ENCODE data around the gene ATP10B. TPM values are rescaled to one million over a fixed set of nuclear protein-coding genes. Genes with fewer than 3 reads are reported as not detected.

The ATP10B gene
- polyA plus RNA-seq, 3 donors, result not detected

DNA sequence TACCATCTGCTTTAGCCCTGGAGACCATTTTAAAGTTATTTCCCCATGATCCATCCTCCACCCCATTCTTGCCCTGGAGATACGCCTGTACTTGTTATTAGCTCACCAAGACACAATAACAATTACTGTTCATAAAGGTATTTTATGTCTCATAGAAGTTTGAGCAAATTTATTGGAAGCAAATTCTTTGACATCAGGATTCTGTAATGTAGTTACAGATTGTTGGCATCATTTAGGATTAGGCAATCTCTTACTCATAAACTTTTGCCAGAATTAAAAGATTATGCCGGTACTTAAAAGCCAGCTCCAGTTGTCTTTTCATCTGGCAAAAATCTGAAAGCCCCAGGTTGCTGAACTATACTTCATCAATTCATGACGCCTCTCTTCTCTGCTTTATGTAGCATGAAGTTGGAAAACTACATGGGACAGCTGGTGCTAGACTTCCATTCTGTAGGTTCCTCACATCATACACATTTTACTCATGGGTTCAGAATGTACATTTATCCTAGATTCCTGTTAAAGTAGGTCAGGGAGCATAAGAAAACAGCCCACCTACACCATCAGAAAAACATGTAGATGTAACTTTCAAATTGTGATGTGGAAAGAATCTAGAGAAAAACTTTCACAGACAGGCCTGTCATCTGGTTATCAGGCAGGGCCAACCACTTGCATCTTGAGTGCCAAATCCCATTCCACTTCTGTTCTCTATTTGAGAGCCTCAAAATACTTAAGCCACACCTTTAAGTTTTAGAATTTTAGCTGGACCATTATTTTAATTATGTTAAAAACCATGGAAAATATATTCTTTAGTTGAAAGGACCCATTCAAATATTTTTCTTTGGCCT lies 14.0 kb downstream of the ATP10B start:
- Histone ChIP-seq H2AFZ (ENCODE audit: insufficient read depth, low read depth, low read length, poor library complexity, severe bottlenecking) (no peak overlapping the region), H3K36me3 (replicated peaks in 1 of 2; ENCODE audit: control insufficient read depth in 1 of 2, insufficient read depth in 2 of 2, low read length in 2 of 2) (no peaks in the 10 kb centered on the region), H3K9me3 (replicated peaks in 1 of 2; ENCODE audit: control insufficient read depth in 1 of 2, insufficient read depth in 1 of 2, low read length in 2 of 2) (peaks cover 0 to 7% of the 10 kb centered on the region in 2 donors), H3K9ac (ENCODE audit: insufficient read depth, low read length, poor library complexity, severe bottlenecking) (no peak overlapping the region), H3K27ac (ENCODE audit: low read depth in 1 of 2, low read length in 2 of 2) (no peak overlapping the region), H3K4me1 (ENCODE audit: control insufficient read depth in 1 of 2, insufficient read depth in 2 of 2, low read length in 2 of 2) (peaks cover 23 to 33% of the 10 kb centered on the region in 2 donors), H3K27me3 (ENCODE audit: control insufficient read depth in 2 of 2, insufficient read depth in 2 of 2, low read length in 2 of 2) (no peaks in the 10 kb centered on the region), H3K79me2 (ENCODE audit: insufficient read depth, low read length) (no peaks in the 10 kb centered on the region), H3K4me3 (replicated peaks in 1 of 3; ENCODE audit: low read depth in 2 of 3, low read length in 3 of 3) (no peak overlapping the region), H3K4me2 (replicated peaks; ENCODE audit: extremely low read depth, low read length, poor library complexity, severe bottlenecking) (no peak overlapping the region), H4K20me1 (ENCODE audit: insufficient read depth, low read length) (no peaks in the 10 kb centered on the region)
- intact Hi-C loops (cut with micrococcal nuclease), result no loop called here
- no peak for DNase-seq
- Mint-ChIP-seq H3K27ac (no peak overlapping the region), H3K9me3 (peaks cover 1 to 10% (median 6%) of the 10 kb centered on the region in 7 donors), H3K36me3 (peaks cover 0 to under 1% of the 10 kb centered on the region in 2 donors), H3K4me3 (no peak overlapping the region), H3K27me3 (ENCODE audit: low read depth in 3 of 3) (peaks cover 0 to 3% (median 0%) of the 10 kb centered on the region in 3 donors), H3K4me1 (peaks cover 34% of the 10 kb centered on the region)
- TF ChIP-seq CTCF (IDR thresholded peaks at IDR 0.05), result no peak
- 100% methylated on average over 1 of the region's 3 CpGs for WGBS (ENCODE audit: insufficient coverage)

DNA sequence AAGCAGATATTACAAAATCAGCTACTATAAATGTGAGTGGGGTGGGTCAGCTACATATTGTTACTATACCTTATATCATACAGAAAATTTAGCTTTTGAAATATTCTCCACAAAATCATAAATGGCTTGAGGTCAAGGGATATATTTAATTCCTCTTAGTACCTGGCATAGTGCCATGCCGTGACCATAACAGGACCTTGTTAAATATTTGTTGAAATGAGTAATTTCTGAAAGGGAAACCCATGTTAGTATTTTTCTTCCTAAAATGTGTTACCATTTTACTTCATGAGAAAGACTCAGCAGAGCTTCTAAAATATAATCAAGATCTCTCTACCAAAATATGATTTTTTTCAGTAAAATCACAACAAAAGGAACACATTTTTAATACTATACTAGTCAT lies 14.8 kb downstream of the ATP10B start:
- Mint-ChIP-seq H3K27ac (no peak overlapping the region), H3K9me3 (peaks cover 7 to 16% (median 11%) of the 10 kb centered on the region in 7 donors)

More for the DNA sequence above, 14.8 kb downstream of the ATP10B start:
- Mint-ChIP-seq H3K36me3 (peaks cover 0 to 6% of the 10 kb centered on the region in 2 donors), H3K4me1 (peaks cover 31% of the 10 kb centered on the region), H3K4me3 (no peak overlapping the region), H3K27me3 (ENCODE audit: low read depth in 3 of 3) (peaks cover 0 to 3% (median 0%) of the 10 kb centered on the region in 3 donors)
- Histone ChIP-seq H3K9ac (ENCODE audit: insufficient read depth, low read length, poor library complexity, severe bottlenecking) (no peak overlapping the region), H3K4me3 (replicated peaks in 1 of 3; ENCODE audit: low read depth in 2 of 3, low read length in 3 of 3) (no peak overlapping the region), H2AFZ (ENCODE audit: insufficient read depth, low read depth, low read length, poor library complexity, severe bottlenecking) (no peak overlapping the region), H3K9me3 (replicated peaks in 1 of 2; ENCODE audit: control insufficient read depth in 1 of 2, insufficient read depth in 1 of 2, low read length in 2 of 2) (peaks cover 5 to 10% of the 10 kb centered on the region in 2 donors), H3K4me2 (replicated peaks; ENCODE audit: extremely low read depth, low read length, poor library complexity, severe bottlenecking) (no peak overlapping the region), H3K36me3 (replicated peaks in 1 of 2; ENCODE audit: control insufficient read depth in 1 of 2, insufficient read depth in 2 of 2, low read length in 2 of 2) (no peaks in the 10 kb centered on the region), H3K4me1 (ENCODE audit: control insufficient read depth in 1 of 2, insufficient read depth in 2 of 2, low read length in 2 of 2) (peaks cover 19 to 29% of the 10 kb centered on the region in 2 donors), H3K27ac (ENCODE audit: low read depth in 1 of 2, low read length in 2 of 2) (no peak overlapping the region), H4K20me1 (ENCODE audit: insufficient read depth, low read length) (no peaks in the 10 kb centered on the region), H3K79me2 (ENCODE audit: insufficient read depth, low read length) (no peaks in the 10 kb centered on the region), H3K27me3 (ENCODE audit: control insufficient read depth in 2 of 2, insufficient read depth in 2 of 2, low read length in 2 of 2) (no peaks in the 10 kb centered on the region)
- intact Hi-C loops (cut with micrococcal nuclease), result no loop called here
- peak in 1 of 3 donors; percentile 13 for DNase-seq
- no CpG with 5 or more reads among the region's 1 CpG for WGBS (ENCODE audit: insufficient coverage)
- TF ChIP-seq CTCF (IDR thresholded peaks at IDR 0.05), result no peak

All from CD14-positive monocyte (primary cell).